ENCODE data around the gene CRYGB.

DNA sequence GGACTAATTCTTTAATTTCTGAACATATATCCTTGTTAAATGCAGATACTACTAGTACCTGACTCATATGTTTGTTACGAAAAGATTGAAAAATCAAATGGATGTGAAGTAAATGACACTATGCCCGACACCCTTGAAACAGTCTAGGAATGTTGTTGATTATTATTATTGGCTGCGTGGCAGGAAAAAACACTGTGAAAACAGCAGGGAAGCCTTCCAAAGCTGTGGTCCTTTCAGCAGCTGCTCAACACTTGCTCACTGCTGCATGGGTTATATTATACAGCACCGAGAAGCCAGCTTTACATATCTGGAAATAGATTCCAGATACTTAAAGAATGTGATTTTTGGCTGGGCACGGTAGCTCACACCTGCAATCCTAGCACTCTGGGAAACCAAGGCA, 48.2 kb downstream of the CRYGB start:
- TF ChIP-seq POLR2A (IDR thresholded peaks at IDR 0.05; ENCODE audit: low read length): no peak
- no peak for TF ChIP-seq GATA1 (IDR thresholded peaks at IDR 0.05; ENCODE audit: low read depth, low read length)

All from erythroblast (primary cell).